ENCODE results near the gene CDK5R2. TPM values are rescaled to one million over a fixed set of nuclear protein-coding genes. Genes with fewer than 3 reads are reported as not detected.
A peak's percentile ranks its signal among the peaks of the same experiment; 100 is the strongest.

Gene CDK5R2
- total RNA-seq, result 5.1 and 6.2 TPM in 2 replicates
- long read RNA-seq, result 0 reads

DNA sequence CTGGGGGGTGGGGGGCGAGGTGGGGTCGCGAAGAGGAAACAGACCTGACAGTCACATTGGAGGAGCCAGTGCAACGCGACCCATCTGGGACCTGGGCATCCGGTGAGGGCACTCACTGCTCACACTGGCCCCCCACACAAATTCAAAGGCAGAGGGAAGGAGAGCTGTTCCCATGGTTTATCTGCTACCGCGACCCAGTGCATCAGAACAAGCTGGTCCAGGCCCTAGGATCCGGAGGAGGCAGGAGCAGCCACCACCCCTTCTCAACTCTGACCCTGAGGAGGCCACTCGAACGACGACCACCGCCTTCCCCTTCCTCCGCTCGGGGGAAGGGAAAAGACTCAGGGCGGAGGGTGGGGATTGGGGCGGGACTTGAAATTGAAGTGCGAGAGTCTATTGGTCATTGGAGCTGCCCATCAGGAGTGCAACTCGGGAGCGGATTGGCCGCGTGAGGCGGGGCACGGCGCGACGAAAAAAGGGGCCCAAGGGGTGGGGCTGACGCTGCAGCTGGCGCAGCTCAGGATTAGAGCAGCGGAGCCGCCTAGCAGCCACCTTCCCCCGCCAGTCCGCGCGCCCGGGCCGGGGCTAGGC, at the start of gene CDK5R2:
TSS of gene CDK5R2 (plus strand) at position 526 of the 591 bp plus-strand sequence. CDS start 155 bp downstream, outside the sequence.
- DNase-seq (ENCODE audit: low spot score, unreplicated experiment), result peak; percentile 87
- H3K27ac Mint-ChIP-seq, result peak within 1 kb of the TSS; percentile 52
- H3K9me3 Mint-ChIP-seq (ENCODE audit: low read depth), result no peaks in the 10 kb centered on the region
- H3K4me3 Mint-ChIP-seq (ENCODE audit: low read depth), result peak within 1 kb of the TSS; percentile 75
- no peaks in the 10 kb centered on the region for H3K36me3 Mint-ChIP-seq (ENCODE audit: insufficient read depth)
- TF ChIP-seq CTCF (IDR thresholded peaks at IDR 0.05; ENCODE audit: unreplicated experiment), result no peak
- H3K27me3 Mint-ChIP-seq, result peaks cover 78% of the 10 kb centered on the region
- H3K4me1 Mint-ChIP-seq (ENCODE audit: low read depth), result peaks cover 18% of the 10 kb centered on the region

GRCh38 chr2:218910741-218911140, 48.7 kb upstream of the CDK5R2 start:
- Mint-ChIP-seq H3K4me3 (ENCODE audit: low read depth) (no peak overlapping the region), H3K36me3 (ENCODE audit: insufficient read depth) (no peaks in the 10 kb centered on the region), H3K27ac (no peak overlapping the region), H3K9me3 (ENCODE audit: low read depth) (no peaks in the 10 kb centered on the region), H3K4me1 (ENCODE audit: low read depth) (peaks cover 3% of the 10 kb centered on the region), H3K27me3 (peaks cover 31% of the 10 kb centered on the region)
- no peak for DNase-seq (ENCODE audit: low spot score, unreplicated experiment)
- no peak for TF ChIP-seq CTCF (IDR thresholded peaks at IDR 0.05; ENCODE audit: unreplicated experiment)

DNA sequence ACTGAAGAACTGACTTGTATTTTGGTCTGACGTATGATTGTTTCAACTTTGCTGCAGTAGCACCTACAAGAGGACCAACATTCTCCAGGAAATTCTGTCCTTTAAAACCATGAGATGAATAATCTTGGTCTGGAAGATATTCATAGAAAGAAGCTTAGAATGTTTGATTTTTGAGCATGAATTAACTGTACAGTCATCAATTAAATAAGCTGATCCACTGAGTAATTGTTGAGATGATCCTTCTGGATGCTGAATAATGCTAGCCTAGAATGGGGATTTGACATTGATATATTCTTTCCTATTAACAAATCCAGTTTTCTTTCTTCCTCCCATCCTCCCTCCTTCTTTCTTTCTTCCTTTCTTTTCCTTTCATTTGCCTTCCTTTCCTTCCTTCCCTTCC, 39.0 kb upstream of the CDK5R2 start:
- Mint-ChIP-seq H3K4me3 (ENCODE audit: low read depth) (no peak overlapping the region), H3K27ac (no peak overlapping the region), H3K9me3 (ENCODE audit: low read depth) (peaks cover 13% of the 10 kb centered on the region), H3K4me1 (ENCODE audit: low read depth) (no peaks in the 10 kb centered on the region), H3K27me3 (peaks cover 6% of the 10 kb centered on the region), H3K36me3 (ENCODE audit: insufficient read depth) (peaks cover 10% of the 10 kb centered on the region)
- TF ChIP-seq CTCF (IDR thresholded peaks at IDR 0.05; ENCODE audit: unreplicated experiment), result no peak
- no peak for DNase-seq (ENCODE audit: low spot score, unreplicated experiment)

DNA sequence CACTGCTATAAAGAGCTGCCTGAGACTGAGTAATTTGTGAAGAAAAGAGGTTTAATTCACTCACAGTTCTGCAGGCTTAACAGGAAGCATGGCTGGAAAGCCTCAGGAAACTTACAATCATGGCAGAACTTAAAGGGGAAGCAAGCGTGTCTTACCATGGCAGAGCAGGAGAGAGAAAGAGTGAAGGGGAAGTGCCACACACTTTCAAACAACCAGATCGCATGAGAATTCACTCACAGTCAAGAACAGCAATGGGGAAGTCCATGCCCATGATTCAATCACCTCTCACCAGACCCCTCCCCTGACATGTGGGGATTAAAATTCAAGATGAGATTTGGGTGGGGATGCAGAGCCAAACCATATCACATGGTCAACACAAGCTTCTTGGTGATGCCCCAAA, 34.7 kb upstream of the CDK5R2 start:
- Mint-ChIP-seq H3K27me3 (peaks cover 10% of the 10 kb centered on the region), H3K9me3 (ENCODE audit: low read depth) (peaks cover 13% of the 10 kb centered on the region), H3K27ac (no peak overlapping the region), H3K4me1 (ENCODE audit: low read depth) (peaks cover 3% of the 10 kb centered on the region), H3K36me3 (ENCODE audit: insufficient read depth) (peaks cover 10% of the 10 kb centered on the region), H3K4me3 (ENCODE audit: low read depth) (no peak overlapping the region)
- no peak for DNase-seq (ENCODE audit: low spot score, unreplicated experiment)
- no peak for TF ChIP-seq CTCF (IDR thresholded peaks at IDR 0.05; ENCODE audit: unreplicated experiment)

- no peak overlapping the region for H3K4me3 Mint-ChIP-seq (ENCODE audit: low read depth)
- TF ChIP-seq CTCF (IDR thresholded peaks at IDR 0.05; ENCODE audit: unreplicated experiment), result no peak
- H3K9me3 Mint-ChIP-seq (ENCODE audit: low read depth), result peaks cover 16% of the 10 kb centered on the region
These were observed 34.0 kb upstream of the CDK5R2 start for GRCh38 chr2:218925434-218925833.

More at GRCh38 chr2:218925434-218925833, 34.0 kb upstream of the CDK5R2 start:
- peaks cover 10% of the 10 kb centered on the region for H3K36me3 Mint-ChIP-seq (ENCODE audit: insufficient read depth)
- no peak overlapping the region for H3K27ac Mint-ChIP-seq
- H3K27me3 Mint-ChIP-seq, result peaks cover 10% of the 10 kb centered on the region
- H3K4me1 Mint-ChIP-seq (ENCODE audit: low read depth), result peaks cover 3% of the 10 kb centered on the region
- no peak for DNase-seq (ENCODE audit: low spot score, unreplicated experiment)
